SK-N-SH treated with all-trans-retinoic acid at 6 μM for 48 hours (cell line): ENCODE measurements around the gene IMMP2L.

Source experiments
- ATAC-seq: fragments of 200-7000 bp; cut with Tn5 transposase; 3 replicates; pipeline ENCODE4 v1.9.1; 2020; ENCODE audit warnings: mild to moderate bottlenecking, moderate library complexity
- ARNTL ChIP-seq: fragments of 450-650 bp; formaldehyde crosslinking; IDR thresholded peaks from 2 replicates; pipeline ENCODE4 v1.5.0; 2020; ENCODE audit warnings: low read depth, mild to moderate bottlenecking, moderate library complexity, borderline replicate concordance
- BACH2 ChIP-seq: fragments of 250-450 bp; sonication (Bioruptor Pico); IDR thresholded peaks from 2 replicates; pipeline ENCODE4 v1.9.0; 2021; ENCODE audit warnings: mild to moderate bottlenecking, borderline replicate concordance
- ESRRG ChIP-seq: fragments of 250-450 bp; sonication (Bioruptor Pico); IDR thresholded peaks from 2 replicates; pipeline ENCODE4 v1.6.1; 2021; ENCODE audit warnings: mild to moderate bottlenecking
- GLIS3 ChIP-seq: fragments of 250-450 bp; sonication (Bioruptor Pico); IDR thresholded peaks from 2 replicates; pipeline ENCODE4 v1.5.0; 2020; ENCODE audit warnings: mild to moderate bottlenecking, moderate library complexity
- ISL1 ChIP-seq: fragments of 250-450 bp; sonication (Bioruptor Pico); IDR thresholded peaks from 2 replicates; pipeline ENCODE4 v2.1.2; 2022; ENCODE audit warnings: mild to moderate bottlenecking, moderate library complexity
- OSR1 ChIP-seq: fragments of 250-450 bp; sonication (Bioruptor Pico); IDR thresholded peaks from 2 replicates; pipeline ENCODE4 v1.8.0; 2022; ENCODE audit warnings: moderate library complexity, mild to moderate bottlenecking, inconsistent platforms
- PPARA ChIP-seq: fragments of 250-450 bp; sonication (Bioruptor Pico); IDR thresholded peaks from 2 replicates; pipeline ENCODE4 v1.5.0; 2020; ENCODE audit warnings: mild to moderate bottlenecking, borderline replicate concordance
- RARB ChIP-seq: fragments of 250-450 bp; sonication (Bioruptor Pico); IDR thresholded peaks from 2 replicates; pipeline ENCODE4 v1.8.0; 2021; ENCODE audit warnings: mild to moderate bottlenecking, moderate library complexity
- SNAI2 ChIP-seq: fragments of 250-450 bp; sonication (Bioruptor Pico); IDR thresholded peaks from 2 replicates; pipeline ENCODE4 v1.5.0; 2020; ENCODE audit warnings: mild to moderate bottlenecking, moderate library complexity
- TCF4 ChIP-seq: fragments of 250-450 bp; sonication (Bioruptor Pico); IDR thresholded peaks from 2 replicates; pipeline ENCODE4 v1.8.0; 2021; ENCODE audit warnings: mild to moderate bottlenecking, moderate library complexity, borderline replicate concordance
- TOX ChIP-seq: fragments of 250-450 bp; sonication (Bioruptor Pico); IDR thresholded peaks from 2 replicates; pipeline ENCODE4 v1.8.0; 2021; ENCODE audit warnings: mild to moderate bottlenecking, moderate library complexity, borderline replicate concordance
- ZC3H10 ChIP-seq: fragments of 250-450 bp; sonication (Bioruptor Pico); IDR thresholded peaks from 2 replicates; pipeline ENCODE4 v1.5.1; 2021; ENCODE audit warnings: mild to moderate bottlenecking, moderate library complexity
- ZFP3 ChIP-seq: fragments of 250-450 bp; sonication (Bioruptor Pico); IDR thresholded peaks from 2 replicates; pipeline ENCODE4 v1.5.0; 2020; ENCODE audit warnings: mild to moderate bottlenecking, moderate library complexity
- ZFP30 ChIP-seq: fragments of 450-650 bp; formaldehyde crosslinking; IDR thresholded peaks from 2 replicates; pipeline ENCODE4 v1.5.0; 2022; ENCODE audit warnings: mild to moderate bottlenecking, moderate library complexity
- ZNF565 ChIP-seq: fragments of 450-650 bp; formaldehyde crosslinking; conservative IDR thresholded peaks from 2 replicates; pipeline ENCODE4 v1.5.0; 2020; ENCODE audit warnings: low read depth, mild to moderate bottlenecking, moderate library complexity
- ZNF70 ChIP-seq: fragments of 450-650 bp; formaldehyde crosslinking; IDR thresholded peaks from 2 replicates; pipeline ENCODE4 v1.5.0; 2020; ENCODE audit warnings: mild to moderate bottlenecking, moderate library complexity
- ZNF8 ChIP-seq: fragments of 450-650 bp; formaldehyde crosslinking; IDR thresholded peaks from 2 replicates; pipeline ENCODE4 v1.5.0; 2020; ENCODE audit warnings: mild to moderate bottlenecking, moderate library complexity
- TF ChIP-seq, protein P1 (sequence below): fragments of 250-450 bp; sonication (Bioruptor Pico); IDR thresholded peaks from 2 replicates; pipeline ENCODE4 v1.8.0; 2021; ENCODE audit warnings: low read depth, mild to moderate bottlenecking, moderate library complexity, borderline replicate concordance
- TF ChIP-seq, protein P2 (sequence below): fragments of 250-450 bp; sonication (Bioruptor Pico); IDR thresholded peaks from 2 replicates; pipeline ENCODE4 v1.5.1; 2020; ENCODE audit warnings: low read depth, mild to moderate bottlenecking, moderate library complexity
- TF ChIP-seq, protein P3 (sequence below): fragments of 250-450 bp; sonication (Bioruptor Pico); IDR thresholded peaks from 2 replicates; pipeline ENCODE4 v1.5.1; 2021; ENCODE audit warnings: mild to moderate bottlenecking, moderate library complexity
- TF ChIP-seq, protein P4 (sequence below): fragments of 250-450 bp; sonication (Bioruptor Pico); IDR thresholded peaks from 2 replicates; pipeline ENCODE4 v1.5.0; 2020; ENCODE audit warnings: mild to moderate bottlenecking, moderate library complexity

The IMMP2L gene

DNA sequence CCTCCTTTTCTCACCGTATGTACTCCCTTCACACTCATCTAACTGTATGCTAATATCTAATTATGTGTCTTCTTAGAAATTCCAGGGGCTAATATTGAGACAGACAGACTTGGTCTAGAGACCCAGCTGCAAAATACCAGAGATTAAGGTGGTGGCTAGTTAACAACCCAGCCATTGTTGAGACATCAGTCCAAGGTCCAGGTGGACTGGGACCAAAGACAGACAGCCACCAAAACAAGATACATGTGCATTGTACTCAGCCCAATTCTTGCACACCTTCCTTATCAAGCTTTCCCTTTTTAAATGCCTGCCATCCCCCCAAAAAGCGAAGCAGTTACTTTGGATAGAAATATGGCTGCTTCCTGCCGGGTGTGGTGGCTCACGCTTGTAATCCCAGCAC, 514.7 kb downstream of the IMMP2L start:
- ATAC-seq: no peak
- TF ChIP-seq RARB (CRISPR knock-in tag): no peak
- no peak for TF ChIP-seq ZC3H10 (CRISPR knock-in tag)
- no peak for TF ChIP-seq ARNTL (CRISPR knock-in tag)
- no peak for TF ChIP-seq ZFP30 (CRISPR knock-in tag)
- no peak for TF ChIP-seq OSR1 (CRISPR knock-in tag)
- no peak for TF ChIP-seq ZNF8
- TF ChIP-seq, protein P1, sequence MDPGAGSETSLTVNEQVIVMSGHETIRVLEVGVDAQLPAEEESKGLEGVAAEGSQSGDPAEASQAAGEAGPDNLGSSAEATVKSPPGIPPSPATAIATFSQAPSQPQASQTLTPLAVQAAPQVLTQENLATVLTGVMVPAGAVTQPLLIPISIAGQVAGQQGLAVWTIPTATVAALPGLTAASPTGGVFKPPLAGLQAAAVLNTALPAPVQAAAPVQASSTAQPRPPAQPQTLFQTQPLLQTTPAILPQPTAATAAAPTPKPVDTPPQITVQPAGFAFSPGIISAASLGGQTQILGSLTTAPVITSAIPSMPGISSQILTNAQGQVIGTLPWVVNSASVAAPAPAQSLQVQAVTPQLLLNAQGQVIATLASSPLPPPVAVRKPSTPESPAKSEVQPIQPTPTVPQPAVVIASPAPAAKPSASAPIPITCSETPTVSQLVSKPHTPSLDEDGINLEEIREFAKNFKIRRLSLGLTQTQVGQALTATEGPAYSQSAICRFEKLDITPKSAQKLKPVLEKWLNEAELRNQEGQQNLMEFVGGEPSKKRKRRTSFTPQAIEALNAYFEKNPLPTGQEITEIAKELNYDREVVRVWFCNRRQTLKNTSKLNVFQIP (CRISPR knock-in tag): no peak
- TF ChIP-seq ESRRG: no peak
- TF ChIP-seq ZFP3 (CRISPR knock-in tag): no peak
- TF ChIP-seq, protein P2, sequence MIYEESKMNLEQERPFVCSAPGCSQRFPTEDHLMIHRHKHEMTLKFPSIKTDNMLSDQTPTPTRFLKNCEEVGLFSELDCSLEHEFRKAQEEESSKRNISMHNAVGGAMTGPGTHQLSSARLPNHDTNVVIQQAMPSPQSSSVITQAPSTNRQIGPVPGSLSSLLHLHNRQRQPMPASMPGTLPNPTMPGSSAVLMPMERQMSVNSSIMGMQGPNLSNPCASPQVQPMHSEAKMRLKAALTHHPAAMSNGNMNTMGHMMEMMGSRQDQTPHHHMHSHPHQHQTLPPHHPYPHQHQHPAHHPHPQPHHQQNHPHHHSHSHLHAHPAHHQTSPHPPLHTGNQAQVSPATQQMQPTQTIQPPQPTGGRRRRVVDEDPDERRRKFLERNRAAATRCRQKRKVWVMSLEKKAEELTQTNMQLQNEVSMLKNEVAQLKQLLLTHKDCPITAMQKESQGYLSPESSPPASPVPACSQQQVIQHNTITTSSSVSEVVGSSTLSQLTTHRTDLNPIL (CRISPR knock-in tag): no peak
- TF ChIP-seq TOX (CRISPR knock-in tag): no peak
- TF ChIP-seq ISL1 (CRISPR knock-in tag): no peak
- TF ChIP-seq, protein P3, sequence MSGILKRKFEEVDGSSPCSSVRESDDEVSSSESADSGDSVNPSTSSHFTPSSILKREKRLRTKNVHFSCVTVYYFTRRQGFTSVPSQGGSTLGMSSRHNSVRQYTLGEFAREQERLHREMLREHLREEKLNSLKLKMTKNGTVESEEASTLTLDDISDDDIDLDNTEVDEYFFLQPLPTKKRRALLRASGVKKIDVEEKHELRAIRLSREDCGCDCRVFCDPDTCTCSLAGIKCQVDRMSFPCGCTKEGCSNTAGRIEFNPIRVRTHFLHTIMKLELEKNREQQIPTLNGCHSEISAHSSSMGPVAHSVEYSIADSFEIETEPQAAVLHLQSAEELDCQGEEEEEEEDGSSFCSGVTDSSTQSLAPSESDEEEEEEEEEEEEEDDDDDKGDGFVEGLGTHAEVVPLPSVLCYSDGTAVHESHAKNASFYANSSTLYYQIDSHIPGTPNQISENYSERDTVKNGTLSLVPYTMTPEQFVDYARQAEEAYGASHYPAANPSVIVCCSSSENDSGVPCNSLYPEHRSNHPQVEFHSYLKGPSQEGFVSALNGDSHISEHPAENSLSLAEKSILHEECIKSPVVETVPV (CRISPR knock-in tag): no peak
- no peak for TF ChIP-seq TCF4 (CRISPR knock-in tag)
- TF ChIP-seq, protein P4, sequence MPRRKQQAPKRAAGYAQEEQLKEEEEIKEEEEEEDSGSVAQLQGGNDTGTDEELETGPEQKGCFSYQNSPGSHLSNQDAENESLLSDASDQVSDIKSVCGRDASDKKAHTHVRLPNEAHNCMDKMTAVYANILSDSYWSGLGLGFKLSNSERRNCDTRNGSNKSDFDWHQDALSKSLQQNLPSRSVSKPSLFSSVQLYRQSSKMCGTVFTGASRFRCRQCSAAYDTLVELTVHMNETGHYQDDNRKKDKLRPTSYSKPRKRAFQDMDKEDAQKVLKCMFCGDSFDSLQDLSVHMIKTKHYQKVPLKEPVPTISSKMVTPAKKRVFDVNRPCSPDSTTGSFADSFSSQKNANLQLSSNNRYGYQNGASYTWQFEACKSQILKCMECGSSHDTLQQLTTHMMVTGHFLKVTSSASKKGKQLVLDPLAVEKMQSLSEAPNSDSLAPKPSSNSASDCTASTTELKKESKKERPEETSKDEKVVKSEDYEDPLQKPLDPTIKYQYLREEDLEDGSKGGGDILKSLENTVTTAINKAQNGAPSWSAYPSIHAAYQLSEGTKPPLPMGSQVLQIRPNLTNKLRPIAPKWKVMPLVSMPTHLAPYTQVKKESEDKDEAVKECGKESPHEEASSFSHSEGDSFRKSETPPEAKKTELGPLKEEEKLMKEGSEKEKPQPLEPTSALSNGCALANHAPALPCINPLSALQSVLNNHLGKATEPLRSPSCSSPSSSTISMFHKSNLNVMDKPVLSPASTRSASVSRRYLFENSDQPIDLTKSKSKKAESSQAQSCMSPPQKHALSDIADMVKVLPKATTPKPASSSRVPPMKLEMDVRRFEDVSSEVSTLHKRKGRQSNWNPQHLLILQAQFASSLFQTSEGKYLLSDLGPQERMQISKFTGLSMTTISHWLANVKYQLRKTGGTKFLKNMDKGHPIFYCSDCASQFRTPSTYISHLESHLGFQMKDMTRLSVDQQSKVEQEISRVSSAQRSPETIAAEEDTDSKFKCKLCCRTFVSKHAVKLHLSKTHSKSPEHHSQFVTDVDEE (CRISPR knock-in tag): no peak
- no peak for TF ChIP-seq SNAI2 (CRISPR knock-in tag)

DNA sequence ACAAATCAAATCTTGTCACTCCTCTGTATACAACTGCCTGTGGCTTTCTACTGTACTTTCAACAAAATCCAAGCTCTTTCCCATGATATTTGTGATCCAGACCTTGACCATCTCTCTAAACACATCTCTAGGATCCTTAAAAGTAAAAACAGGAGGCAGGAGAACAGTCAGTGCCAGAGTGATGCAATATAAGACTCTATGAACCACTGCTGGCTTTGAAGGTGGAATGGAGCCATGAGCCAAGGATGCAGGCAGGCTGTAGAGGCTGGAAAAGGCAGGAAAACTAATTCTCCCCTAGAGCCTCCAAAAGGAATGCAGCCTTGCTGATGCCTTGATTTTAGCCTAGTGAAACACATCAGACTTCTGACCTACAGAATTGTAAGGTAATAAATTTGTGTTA, 516.8 kb downstream of the IMMP2L start:
- no peak for ATAC-seq
- TF ChIP-seq, protein P1 (CRISPR knock-in tag): no peak
- TF ChIP-seq TOX (CRISPR knock-in tag) (no peak), ZFP30 (CRISPR knock-in tag) (no peak), ZC3H10 (CRISPR knock-in tag) (no peak), SNAI2 (CRISPR knock-in tag) (no peak)

DNA sequence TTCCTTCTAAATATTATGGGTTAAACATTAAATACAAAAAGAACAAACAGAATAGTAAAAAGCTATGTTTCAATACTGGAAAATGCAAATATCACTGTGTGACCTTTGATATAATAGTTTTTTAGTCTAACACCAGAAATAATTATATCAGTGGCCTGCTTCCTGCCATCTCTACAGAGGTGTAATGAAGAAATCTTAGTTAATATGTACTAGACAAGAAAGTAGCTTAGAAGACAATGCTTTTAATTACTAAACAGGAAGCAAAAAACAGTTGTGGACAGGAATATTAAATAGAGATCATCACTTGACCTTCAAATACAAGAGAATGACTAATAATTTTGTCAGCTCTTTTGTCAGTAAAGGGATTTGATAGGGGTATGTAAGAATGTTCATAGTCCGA, 518.7 kb downstream of the IMMP2L start:
- no peak for ATAC-seq
- TF ChIP-seq ZNF70 (CRISPR knock-in tag): no peak
- no peak for TF ChIP-seq ISL1 (CRISPR knock-in tag)
- TF ChIP-seq GLIS3: no peak
- no peak for TF ChIP-seq RARB (CRISPR knock-in tag)
- no peak for TF ChIP-seq ZFP30 (CRISPR knock-in tag)
- TF ChIP-seq, protein P1 (CRISPR knock-in tag): no peak
- no peak for TF ChIP-seq ZC3H10 (CRISPR knock-in tag)
- no peak for TF ChIP-seq SNAI2 (CRISPR knock-in tag)
- TF ChIP-seq PPARA: no peak
- no peak for TF ChIP-seq OSR1 (CRISPR knock-in tag)
- TF ChIP-seq, protein P4 (CRISPR knock-in tag): no peak
- TF ChIP-seq, protein P3 (CRISPR knock-in tag): no peak
- no peak for TF ChIP-seq TCF4 (CRISPR knock-in tag)
- TF ChIP-seq ZNF565 (CRISPR knock-in tag): no peak
- no peak for TF ChIP-seq BACH2 (CRISPR knock-in tag)
